HepG2 (cell line): ENCODE measurements around the gene GDPD5. TPM values are rescaled to one million over a fixed set of nuclear protein-coding genes. Genes with fewer than 3 reads are reported as not detected.

Source experiments
- CSRNP2 ChIP-seq: sonication (generic); formaldehyde crosslinking; conservative IDR thresholded peaks from 2 replicates; pipeline ENCODE4 v1.8.0; 2022; ENCODE audit warnings: low read depth, missing genetic modification reagents
- FOSL2 ChIP-seq: sonication (generic); formaldehyde crosslinking; IDR thresholded peaks from 2 replicates; pipeline ENCODE4 v1.4.0; 2020; ENCODE audit warnings: missing genetic modification reagents
- MEF2D ChIP-seq: sonication (generic); formaldehyde crosslinking; IDR thresholded peaks from 2 replicates; pipeline ENCODE4 v1.5.1; 2020; ENCODE audit warnings: mild to moderate bottlenecking, missing genetic modification reagents
- MXD1 ChIP-seq: sonication (generic); formaldehyde crosslinking; IDR thresholded peaks from 2 replicates; pipeline ENCODE4 v1.4.0; 2020; ENCODE audit warnings: mild to moderate bottlenecking, missing genetic modification reagents
- POLR2A ChIP-seq, 2 experiments: IDR thresholded peaks; 2 replicates each; pipeline ENCODE4 v1.6.1; 2011; ENCODE audit warnings: low read depth in 2 of 2, low read length in 2 of 2, mild to moderate bottlenecking in 1 of 2, moderate library complexity in 1 of 2; ENCODE audit not compliant: insufficient read depth in 1 of 2
- RBFOX2 ChIP-seq: fragments of 200-400 bp; formaldehyde crosslinking; IDR thresholded peaks from 2 replicates; pipeline ENCODE4 v1.6.1; 2017; ENCODE audit warnings: low read depth, mild to moderate bottlenecking, low read length
- UBTF ChIP-seq: sonication (generic); formaldehyde crosslinking; IDR thresholded peaks from 2 replicates; pipeline ENCODE4 v1.4.0; 2020; ENCODE audit warnings: mild to moderate bottlenecking, missing genetic modification reagents
- YY1 ChIP-seq: IDR thresholded peaks from 2 replicates; pipeline ENCODE4 v1.6.1; 2011; ENCODE audit warnings: low read length, low read depth, moderate library complexity, mild to moderate bottlenecking; ENCODE audit not compliant: insufficient read depth, insufficient replicate concordance
- ZFP91 ChIP-seq: sonication (generic); formaldehyde crosslinking; IDR thresholded peaks from 2 replicates; pipeline ENCODE4 v1.9.0; 2022; ENCODE audit warnings: missing genetic modification reagents, mild to moderate bottlenecking, borderline replicate concordance
- ZNF138 ChIP-seq: sonication (generic); formaldehyde crosslinking; IDR thresholded peaks from 2 replicates; pipeline ENCODE4 v1.5.0; 2020; ENCODE audit warnings: mild to moderate bottlenecking, low read depth, missing genetic modification reagents
- ZNF232 ChIP-seq: sonication (generic); formaldehyde crosslinking; IDR thresholded peaks from 2 replicates; pipeline ENCODE4 v1.4.0; 2020; ENCODE audit warnings: missing genetic modification reagents, borderline replicate concordance
- ZNF251 ChIP-seq: sonication (generic); formaldehyde crosslinking; IDR thresholded peaks from 2 replicates; pipeline ENCODE4 v1.9.0; 2021; ENCODE audit warnings: mild to moderate bottlenecking, missing genetic modification reagents
- ZNF281 ChIP-seq: sonication (generic); formaldehyde crosslinking; IDR thresholded peaks from 2 replicates; pipeline ENCODE4 v1.4.0; 2020; ENCODE audit warnings: missing genetic modification reagents, borderline replicate concordance
- ZNF597 ChIP-seq: sonication (generic); formaldehyde crosslinking; IDR thresholded peaks from 2 replicates; pipeline ENCODE4 v1.5.0; 2020; ENCODE audit warnings: missing genetic modification reagents
- ZNF672 ChIP-seq: sonication (generic); formaldehyde crosslinking; IDR thresholded peaks from 2 replicates; pipeline ENCODE4 v1.8.1; 2022; ENCODE audit warnings: missing genetic modification reagents
- ZNF674 ChIP-seq: sonication (generic); formaldehyde crosslinking; IDR thresholded peaks from 2 replicates; pipeline ENCODE4 v1.5.0; 2020; ENCODE audit warnings: low read depth, mild to moderate bottlenecking, missing genetic modification reagents
- ZNF790 ChIP-seq: sonication (generic); formaldehyde crosslinking; IDR thresholded peaks from 2 replicates; pipeline ENCODE4 v1.8.0; 2022; ENCODE audit warnings: missing genetic modification reagents, mild to moderate bottlenecking, borderline replicate concordance
- ZSCAN21 ChIP-seq: sonication (generic); formaldehyde crosslinking; IDR thresholded peaks from 2 replicates; pipeline ENCODE4 v1.8.0; 2022; ENCODE audit warnings: mild to moderate bottlenecking, missing genetic modification reagents, moderate library complexity, borderline replicate concordance
- polyA plus RNA-seq, 8 experiments: library from polyadenylated mRNA; depleted of rRNA in 3 of 8; stranded (reverse) in 7 of 8; unstranded in 1 of 8; fragments of >200 nt; fragmentation: Illumina TruSeq in 4 of 8; extraction: Trizol in 4 of 8; gene quantifications; 2 replicates each; pipeline versions ENCODE4 v1.2.1 to v1.2.3, GENCODE V29; 2011 to 2016; ENCODE audit warnings: low read depth in 4 of 8, missing spikeins in 1 of 8, mixed read lengths in 1 of 8; ENCODE audit not compliant: insufficient read depth in 1 of 8
- total RNA-seq, 5 experiments: library from RNA; depleted of rRNA; stranded (reverse); fragments of >200 nt; fragmentation: Illumina TruSeq; extraction: Trizol; gene quantifications; 2 replicates each; pipeline ENCODE4 v1.2.3, GENCODE V29; 2016; ENCODE audit warnings: low read depth in 1 of 5

GDPD5 gene
- total and polyA plus RNA-seq, 2 of the 13 experiments (the other 11 are each of a cell fraction or from before 2014, with no cell fraction given) = 55.0 to 67.5 TPM

GRCh38 chr11:75563978-75564552 is 38.3 kb upstream of the GDPD5 start (continued):
- no peak for TF ChIP-seq CSRNP2 (CRISPR knock-in tag)
- peak; percentile 32; the same call in 1 of the 2 replicates for TF ChIP-seq RBFOX2
- TF ChIP-seq ZNF674 (CRISPR knock-in tag) = no peak
- no peak for TF ChIP-seq ZSCAN21 (CRISPR knock-in tag)
- no peak for TF ChIP-seq ZNF672 (CRISPR knock-in tag)
- TF ChIP-seq ZFP91 = 0 out of 2 replicates have a peak, but pooled peaks have one; percentile 27
- peak; percentile 47; the same call in 1 of the 2 replicates for TF ChIP-seq UBTF
- TF ChIP-seq ZNF281 (CRISPR knock-in tag) = 0 out of 2 replicates have a peak, but pooled peaks have one; percentile 14
- no peak for TF ChIP-seq ZNF251 (CRISPR knock-in tag)
- TF ChIP-seq MEF2D (CRISPR knock-in tag) = 0 out of 2 replicates have a peak, but pooled peaks have one; percentile 24
- no peak for TF ChIP-seq ZNF138
- TF ChIP-seq ZNF790 (CRISPR knock-in tag) = peak; percentile 81; the same call in 1 of the 2 replicates
- TF ChIP-seq ZNF597 (CRISPR knock-in tag) = no peak
- no peak for TF ChIP-seq ZNF232 (CRISPR knock-in tag)
- no peak for TF ChIP-seq YY1
- TF ChIP-seq POLR2A (IDR thresholded peaks at IDR 0.05; ENCODE audit: insufficient read depth in 1 of 2, low read depth in 2 of 2, low read length in 2 of 2) = 0 out of 4 replicates have a peak, but pooled peaks of 1 of the 2 experiments have one; percentile 23
- no peak for TF ChIP-seq MXD1 (CRISPR knock-in tag)
- peak; percentile 31; the same call in 1 of the 2 replicates for TF ChIP-seq FOSL2 (CRISPR knock-in tag)
